ENCODE measurements around the gene ADGRV1.
A peak's percentile ranks its signal among the peaks of the same experiment; 100 is the strongest.
"Not testable (repeated sequence)": the region's sequence is repeated elsewhere in the genome, so short reads cannot be mapped to it uniquely, and the experiment has no call there.

The ADGRV1 gene

GRCh38 chr5:91030521-91031401 is 472.2 kb downstream of the ADGRV1 start:
- ChIA-PET POLR2A (no interaction called here), CTCF (no interaction called here)
- no peak for TF ChIP-seq PKNOX1 (IDR thresholded peaks at IDR 0.05)
- TF ChIP-seq TARDBP (IDR thresholded peaks at IDR 0.05) = no peak
- no peak for TF ChIP-seq ARNT (IDR thresholded peaks at IDR 0.05)
- TF ChIP-seq BHLHE40 (IDR thresholded peaks at IDR 0.05; ENCODE audit: borderline replicate concordance) = no peak
- TF ChIP-seq ELF4 (IDR thresholded peaks at IDR 0.05) = no peak
- no peak for TF ChIP-seq LEF1 (IDR thresholded peaks at IDR 0.05; ENCODE audit: borderline replicate concordance)
- no peak for TF ChIP-seq CTBP1 (IDR thresholded peaks at IDR 0.05; ENCODE audit: borderline replicate concordance)
- no peak for DNase-seq (ENCODE audit: extremely low spot score)

GRCh38 chr5:91031402-91031752 is 472.8 kb downstream of the ADGRV1 start:
- ChIA-PET POLR2A (no interaction called here), CTCF (no interaction called here)

GRCh38 chr5:91032125-91032524 is 473.5 kb downstream of the ADGRV1 start:
- no peak for DNase-seq (ENCODE audit: extremely low spot score)
- POLR2A ChIA-PET = no interaction called here
- no peak for TF ChIP-seq CTBP1 (IDR thresholded peaks at IDR 0.05; ENCODE audit: borderline replicate concordance)
- TF ChIP-seq LEF1 (IDR thresholded peaks at IDR 0.05; ENCODE audit: borderline replicate concordance) = no peak
- no peak for TF ChIP-seq TARDBP (IDR thresholded peaks at IDR 0.05)
- TF ChIP-seq NFRKB (IDR thresholded peaks at IDR 0.05) = no peak
- no peak for TF ChIP-seq SUZ12 (IDR thresholded peaks at IDR 0.05)
- no peak for TF ChIP-seq ARNT (IDR thresholded peaks at IDR 0.05)
- no peak for TF ChIP-seq BHLHE40 (IDR thresholded peaks at IDR 0.05; ENCODE audit: borderline replicate concordance)
- no peak for TF ChIP-seq PKNOX1 (IDR thresholded peaks at IDR 0.05)
- TF ChIP-seq L3MBTL2 (conservative IDR thresholded peaks at IDR 0.05) = no peak
- no peak for TF ChIP-seq FOXM1 (IDR thresholded peaks at IDR 0.05; ENCODE audit: borderline replicate concordance)
- TF ChIP-seq ELF4 (IDR thresholded peaks at IDR 0.05) = no peak
- no peak for TF ChIP-seq HDGF (IDR thresholded peaks at IDR 0.05; ENCODE audit: borderline replicate concordance)
- no peak for TF ChIP-seq ZNF384 (IDR thresholded peaks at IDR 0.05)
- no peak for TF ChIP-seq SP1 (IDR thresholded peaks at IDR 0.05)
- TF ChIP-seq FOXA1 (IDR thresholded peaks at IDR 0.05) = no peak
- CTCF ChIA-PET = no interaction called here

More at GRCh38 chr5:91031402-91031752, 472.8 kb downstream of the ADGRV1 start:
- TF ChIP-seq PKNOX1 (IDR thresholded peaks at IDR 0.05) (no peak), SUZ12 (IDR thresholded peaks at IDR 0.05) (no peak), NFRKB (IDR thresholded peaks at IDR 0.05) (no peak), FOXK2 (IDR thresholded peaks at IDR 0.05) (no peak), SP1 (IDR thresholded peaks at IDR 0.05) (no peak), FOXM1 (IDR thresholded peaks at IDR 0.05; ENCODE audit: borderline replicate concordance) (no peak), ARNT (IDR thresholded peaks at IDR 0.05) (no peak), FOXA1 (IDR thresholded peaks at IDR 0.05) (no peak), ZNF384 (IDR thresholded peaks at IDR 0.05) (no peak), ELF4 (IDR thresholded peaks at IDR 0.05) (no peak), CTBP1 (IDR thresholded peaks at IDR 0.05; ENCODE audit: borderline replicate concordance) (no peak), TARDBP (IDR thresholded peaks at IDR 0.05) (no peak), LEF1 (IDR thresholded peaks at IDR 0.05; ENCODE audit: borderline replicate concordance) (no peak), HDGF (IDR thresholded peaks at IDR 0.05; ENCODE audit: borderline replicate concordance) (no peak), L3MBTL2 (conservative IDR thresholded peaks at IDR 0.05) (no peak), BHLHE40 (IDR thresholded peaks at IDR 0.05; ENCODE audit: borderline replicate concordance) (no peak)
- DNase-seq (ENCODE audit: extremely low spot score) = no peak

- no peak for DNase-seq (ENCODE audit: extremely low spot score)
- ChIA-PET CTCF (no interaction called here), POLR2A (no interaction called here)
- TF ChIP-seq FOXM1 (IDR thresholded peaks at IDR 0.05; ENCODE audit: borderline replicate concordance) (no peak), L3MBTL2 (conservative IDR thresholded peaks at IDR 0.05) (no peak), SUZ12 (IDR thresholded peaks at IDR 0.05) (no peak), PKNOX1 (IDR thresholded peaks at IDR 0.05) (no peak), BHLHE40 (IDR thresholded peaks at IDR 0.05; ENCODE audit: borderline replicate concordance) (no peak), TARDBP (IDR thresholded peaks at IDR 0.05) (no peak), ARNT (IDR thresholded peaks at IDR 0.05) (no peak), LEF1 (IDR thresholded peaks at IDR 0.05; ENCODE audit: borderline replicate concordance) (no peak), ELF4 (IDR thresholded peaks at IDR 0.05) (no peak), ZNF384 (IDR thresholded peaks at IDR 0.05) (no peak), NFRKB (IDR thresholded peaks at IDR 0.05) (no peak), SP1 (IDR thresholded peaks at IDR 0.05) (no peak), HDGF (IDR thresholded peaks at IDR 0.05; ENCODE audit: borderline replicate concordance) (no peak), FOXK2 (IDR thresholded peaks at IDR 0.05) (no peak), CTBP1 (IDR thresholded peaks at IDR 0.05; ENCODE audit: borderline replicate concordance) (no peak), FOXA1 (IDR thresholded peaks at IDR 0.05) (no peak)
These were observed 474.8 kb downstream of the ADGRV1 start for GRCh38 chr5:91033370-91033769.

GRCh38 chr5:91038180-91038808 is 479.7 kb downstream of the ADGRV1 start:
- TF ChIP-seq CTBP1 (IDR thresholded peaks at IDR 0.05; ENCODE audit: borderline replicate concordance) (peak; percentile 14; the same call in 1 of the 2 replicates), ZNF384 (IDR thresholded peaks at IDR 0.05) (no peak), PKNOX1 (IDR thresholded peaks at IDR 0.05) (peak; percentile 80)
- ChIA-PET POLR2A (interaction anchor here (1.1 kb wide), 1 partner anchor 21 kb away, joined by 3 read pairs; no protein-coding TSS in a partner anchor), CTCF (interaction anchor here (1.0 kb wide), 1 partner anchor 12 kb away, joined by 3 read pairs; no protein-coding TSS in a partner anchor)
- no peak for DNase-seq (ENCODE audit: extremely low spot score)

GRCh38 chr5:91041132-91041531 is 482.5 kb downstream of the ADGRV1 start:
- DNase-seq (ENCODE audit: extremely low spot score); CTCF ChIA-PET; POLR2A ChIA-PET: not testable (repeated sequence)
